Activated T-cell treated with anti-CD3 and anti-CD28 coated beads, Interleukin-2, amount 50 U/mL, for 24 hours (primary cell): ENCODE measurements around the gene NFIC.
A peak's percentile ranks its signal among the peaks of the same experiment; 100 is the strongest.
"Not testable (repeated sequence)": the region's sequence is repeated elsewhere in the genome, so short reads cannot be mapped to it uniquely, and the experiment has no call there.

Source experiments
- DNase-seq: peaks from one replicate; pipeline ENCODE4 v3.0.0-alpha.2; 2020
- H3K27ac Mint-ChIP-seq: 2 replicates; pipeline ENCODE4 v1.8.0; 2020; ENCODE audit warnings: mild to moderate bottlenecking, mixed read lengths
- H3K27me3 Mint-ChIP-seq: 2 replicates; pipeline ENCODE4 v1.8.0; 2020; ENCODE audit warnings: mixed read lengths
- H3K36me3 Mint-ChIP-seq: 2 replicates; pipeline ENCODE4 v1.8.0; 2020; ENCODE audit warnings: low read depth, mixed read lengths
- H3K4me1 Mint-ChIP-seq: 2 replicates; pipeline ENCODE4 v1.8.0; 2020; ENCODE audit warnings: low read depth, mixed read lengths
- H3K4me3 Mint-ChIP-seq: 2 replicates; pipeline ENCODE4 v1.8.0; 2020; ENCODE audit warnings: mild to moderate bottlenecking, moderate library complexity, mixed read lengths
- H3K9me3 Mint-ChIP-seq: 2 replicates; pipeline ENCODE4 v1.8.0; 2020; ENCODE audit warnings: mixed read lengths

The NFIC gene

GRCh38 chr19:3504735-3505134 is 138.4 kb downstream of the NFIC start:
- DNase-seq = no peak
- H3K27me3 Mint-ChIP-seq = no peaks in the 10 kb centered on the region
- H3K9me3 Mint-ChIP-seq = no peaks in the 10 kb centered on the region
- peak overlapping the region; percentile 92 for H3K27ac Mint-ChIP-seq
- H3K36me3 Mint-ChIP-seq = peaks cover 34% of the 10 kb centered on the region
- H3K4me3 Mint-ChIP-seq = peak overlapping the region; percentile 82
- peaks cover 45% of the 10 kb centered on the region for H3K4me1 Mint-ChIP-seq

DNA sequence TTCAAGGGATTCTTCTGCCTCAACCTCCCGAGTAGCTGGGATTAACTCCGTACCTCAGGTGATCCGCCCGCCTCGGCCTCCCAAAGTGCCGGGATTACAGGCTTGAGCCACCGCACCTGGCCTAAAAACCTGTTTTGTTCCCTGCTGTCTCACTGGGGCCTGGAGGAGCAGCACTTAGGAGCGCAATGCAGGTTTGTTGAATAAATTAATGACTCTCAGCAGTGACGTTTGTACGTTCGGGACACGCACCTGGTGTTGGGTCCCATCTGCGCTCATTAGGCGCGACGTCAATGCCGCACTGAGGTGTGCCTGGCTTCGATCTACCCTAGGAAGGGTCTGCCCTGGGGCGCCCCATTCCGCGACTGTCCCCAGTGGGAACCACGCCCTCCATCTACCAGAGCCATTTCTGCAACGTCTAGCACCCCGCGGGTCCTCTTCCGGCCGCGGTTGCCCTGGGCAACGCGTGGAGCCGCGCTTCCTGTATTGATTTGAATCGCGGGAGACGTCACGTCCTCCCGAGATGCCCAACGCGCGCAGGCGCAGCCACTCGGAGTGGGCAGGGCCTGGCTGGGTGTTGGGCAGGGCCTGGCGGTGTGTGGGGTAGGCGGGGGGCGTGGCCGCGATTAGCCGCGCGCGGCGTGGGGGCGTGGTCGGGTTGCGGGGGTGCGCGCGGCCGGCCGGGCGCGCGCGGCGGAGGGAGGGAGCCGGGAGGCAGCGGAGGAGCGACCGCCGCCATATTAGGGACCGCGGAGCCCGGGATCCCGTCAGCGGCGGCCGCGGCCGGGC is 139.4 kb downstream of the NFIC start, which contains the start of gene FZR1:
FZR1 (plus strand) TSS at position 714 of the 786 bp plus-strand sequence. CDS start 16,679 bp downstream, outside the sequence.
- Mint-ChIP-seq H3K4me1 (peaks cover 49% of the 10 kb centered on the region), H3K9me3 (no peaks in the 10 kb centered on the region), H3K4me3 (peak within 1 kb of the TSS; percentile 93), H3K27ac (peak within 1 kb of the TSS; percentile 92), H3K27me3 (no peaks in the 10 kb centered on the region), H3K36me3 (peaks cover 36% of the 10 kb centered on the region)
- DNase-seq = peak; percentile 100

DNA sequence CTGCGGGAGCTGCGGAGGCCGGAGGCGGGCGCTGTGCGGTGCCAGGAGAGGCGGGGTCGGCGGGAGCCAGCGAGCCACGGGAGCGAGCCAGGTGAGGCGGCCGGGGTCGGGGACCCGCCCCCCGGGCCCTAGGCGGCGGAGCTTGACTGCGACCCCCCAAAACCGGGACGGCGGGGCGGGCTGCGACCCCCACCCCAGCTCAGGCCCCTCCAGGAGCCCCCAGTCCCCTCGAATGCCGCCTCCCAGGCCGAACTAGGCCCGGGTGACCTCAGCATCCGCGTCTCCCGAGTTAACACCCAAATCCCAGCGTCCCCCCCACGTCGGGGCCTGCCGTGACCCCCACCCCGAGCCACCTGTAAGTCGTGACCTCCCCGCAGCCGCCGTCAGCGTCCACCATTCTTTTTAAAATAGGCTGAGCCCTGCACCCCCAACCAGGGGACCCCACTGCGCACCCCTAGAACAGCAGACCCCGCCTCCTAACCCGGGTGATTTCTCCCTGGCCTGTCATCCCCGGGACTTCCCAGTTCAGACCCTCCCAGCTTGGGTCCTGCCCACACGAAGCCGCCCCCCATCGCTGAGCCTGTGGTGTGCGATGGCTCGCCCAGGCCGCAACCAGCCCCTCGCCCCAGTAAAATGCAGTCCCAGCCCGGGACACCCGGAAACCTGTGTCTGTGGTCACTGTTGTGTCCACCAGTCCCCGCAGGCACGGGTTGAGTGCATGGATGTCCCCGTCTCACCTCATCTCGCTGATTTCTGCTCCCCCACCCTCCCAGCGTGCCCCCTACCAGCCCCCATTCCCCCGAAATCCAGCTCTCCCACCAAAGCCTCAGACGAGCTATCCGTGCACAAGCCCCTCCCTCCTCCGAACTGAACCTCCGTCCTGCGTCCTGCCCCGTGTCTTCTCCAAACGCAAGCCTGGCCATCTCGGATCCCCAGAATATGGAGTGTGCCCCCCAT is 140.3 kb downstream of the NFIC start:
- no peaks in the 10 kb centered on the region for H3K27me3 Mint-ChIP-seq
- H3K36me3 Mint-ChIP-seq = peaks cover 42% of the 10 kb centered on the region
- peak overlapping the region; percentile 93 for H3K4me3 Mint-ChIP-seq
- H3K4me1 Mint-ChIP-seq = peaks cover 51% of the 10 kb centered on the region
- H3K9me3 Mint-ChIP-seq = no peaks in the 10 kb centered on the region
- H3K27ac Mint-ChIP-seq = peak overlapping the region; percentile 89
- peak; percentile 53 for DNase-seq

GRCh38 chr19:3507371-3508120 is 141.2 kb downstream of the NFIC start:
- no peaks in the 10 kb centered on the region for H3K9me3 Mint-ChIP-seq
- peaks cover 46% of the 10 kb centered on the region for H3K36me3 Mint-ChIP-seq
- H3K27ac Mint-ChIP-seq = peak overlapping the region; percentile 89
- peak overlapping the region; percentile 93 for H3K4me3 Mint-ChIP-seq
- DNase-seq = peak; percentile 51
- H3K4me1 Mint-ChIP-seq = peaks cover 57% of the 10 kb centered on the region
- H3K27me3 Mint-ChIP-seq = no peaks in the 10 kb centered on the region

- peaks cover 46% of the 10 kb centered on the region for H3K36me3 Mint-ChIP-seq
- peaks cover 58% of the 10 kb centered on the region for H3K4me1 Mint-ChIP-seq
Measured at GRCh38 chr19:3508121-3508661, 141.8 kb downstream of the NFIC start.

DNA sequence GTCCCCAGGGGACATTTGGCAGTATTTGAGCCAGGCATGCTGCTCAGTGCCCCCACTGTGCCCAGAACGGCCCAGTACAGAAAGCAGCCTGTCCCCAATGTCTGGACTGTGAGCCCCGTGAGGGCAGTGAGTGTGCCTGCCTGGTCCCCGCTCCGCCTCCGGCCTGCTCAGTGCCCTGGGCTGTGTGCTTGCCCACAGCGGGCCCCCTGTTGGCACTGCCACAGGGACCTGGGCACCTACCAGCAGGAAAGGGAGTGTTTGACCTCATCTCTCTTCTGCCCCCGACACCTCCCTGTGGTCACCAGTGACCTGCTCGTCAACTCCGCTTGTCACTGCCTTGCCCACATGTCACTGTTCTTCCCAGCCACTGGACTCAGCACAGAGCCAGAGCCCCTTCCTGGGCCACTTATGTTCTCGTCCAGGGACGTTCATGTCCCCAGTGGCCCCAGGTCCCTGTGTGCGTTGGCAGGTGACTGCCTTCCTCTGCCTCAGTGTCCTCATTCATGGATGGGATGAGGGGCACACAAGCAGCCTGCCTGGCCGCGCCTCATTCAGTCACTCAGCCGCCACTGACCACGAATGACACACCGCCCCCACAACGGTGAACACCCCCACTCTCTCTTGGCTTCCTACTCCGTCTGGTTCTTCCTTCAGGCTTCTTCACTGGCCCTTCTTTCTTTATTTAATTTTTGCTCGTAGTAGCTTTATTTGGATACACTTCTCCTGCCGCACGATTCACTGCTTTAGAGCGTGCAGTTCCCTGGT is 142.6 kb downstream of the NFIC start:
- no peak for DNase-seq
- H3K27me3 Mint-ChIP-seq = no peaks in the 10 kb centered on the region
- peak overlapping the region; percentile 80 for H3K27ac Mint-ChIP-seq
- peaks cover 62% of the 10 kb centered on the region for H3K4me1 Mint-ChIP-seq
- peaks cover 49% of the 10 kb centered on the region for H3K36me3 Mint-ChIP-seq
- H3K9me3 Mint-ChIP-seq = no peaks in the 10 kb centered on the region
- peak overlapping the region; percentile 50 for H3K4me3 Mint-ChIP-seq

More at GRCh38 chr19:3508121-3508661, 141.8 kb downstream of the NFIC start:
- peak overlapping the region; percentile 50 for H3K4me3 Mint-ChIP-seq
- DNase-seq, H3K27me3 Mint-ChIP-seq, H3K9me3 Mint-ChIP-seq: not testable (repeated sequence)
- peak overlapping the region; percentile 33 for H3K27ac Mint-ChIP-seq

DNA sequence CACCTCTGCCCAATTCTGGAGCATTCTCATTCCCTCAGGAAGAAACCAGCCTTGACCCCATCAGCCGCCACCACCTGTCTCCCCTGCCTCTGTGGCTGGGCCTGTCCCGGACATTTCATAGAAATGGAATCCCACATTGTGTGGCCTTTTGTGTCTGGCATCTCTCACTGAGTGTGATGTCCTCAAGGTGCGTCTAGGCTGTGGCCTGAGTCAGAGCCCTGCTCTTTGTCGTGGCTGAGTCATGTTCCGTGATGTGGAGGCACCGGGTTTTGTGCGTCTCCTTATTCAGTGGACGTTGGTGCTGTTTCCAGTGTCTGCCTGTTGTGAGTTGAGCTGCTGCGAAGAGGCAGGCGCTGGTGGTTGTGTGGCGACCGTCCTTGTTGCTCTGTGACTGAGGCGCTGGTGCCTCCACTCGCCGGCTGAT is 143.2 kb downstream of the NFIC start:
- Mint-ChIP-seq H3K4me1 (peaks cover 65% of the 10 kb centered on the region), H3K9me3 (no peaks in the 10 kb centered on the region), H3K36me3 (peaks cover 49% of the 10 kb centered on the region), H3K27ac (peak overlapping the region; percentile 80), H3K4me3 (peak overlapping the region; percentile 50), H3K27me3 (no peaks in the 10 kb centered on the region)
- DNase-seq = peak; percentile 42

DNA sequence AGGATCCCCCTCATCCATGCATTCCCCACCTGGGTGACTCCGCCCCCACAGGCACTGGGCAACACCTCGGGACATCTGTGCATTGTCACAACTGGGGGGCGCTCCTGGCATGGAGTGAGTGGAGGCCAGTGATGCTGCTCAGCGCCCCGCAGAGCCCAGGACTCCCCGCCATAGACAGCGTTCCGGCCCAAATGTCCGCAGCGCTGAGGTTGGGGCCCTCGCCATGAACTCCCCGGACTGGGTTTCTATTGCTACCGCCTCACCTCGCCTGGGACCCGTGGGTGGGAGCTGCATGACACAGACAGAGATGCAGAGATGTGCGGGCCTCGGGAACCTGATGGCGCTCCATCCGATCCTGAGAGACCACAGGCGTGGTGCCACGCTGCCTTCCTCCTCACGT is 144.3 kb downstream of the NFIC start:
- no peaks in the 10 kb centered on the region for H3K27me3 Mint-ChIP-seq
- H3K9me3 Mint-ChIP-seq = no peaks in the 10 kb centered on the region
- no peak overlapping the region for H3K27ac Mint-ChIP-seq
- no peak overlapping the region for H3K4me3 Mint-ChIP-seq
- peaks cover 65% of the 10 kb centered on the region for H3K4me1 Mint-ChIP-seq
- peaks cover 48% of the 10 kb centered on the region for H3K36me3 Mint-ChIP-seq
- DNase-seq = no peak

GRCh38 chr19:3511506-3512251 is 145.3 kb downstream of the NFIC start:
- peaks cover 45% of the 10 kb centered on the region for H3K36me3 Mint-ChIP-seq
- H3K4me1 Mint-ChIP-seq = peaks cover 73% of the 10 kb centered on the region
- no peaks in the 10 kb centered on the region for H3K27me3 Mint-ChIP-seq
- H3K9me3 Mint-ChIP-seq = no peaks in the 10 kb centered on the region
- H3K27ac Mint-ChIP-seq = no peak overlapping the region
- DNase-seq = no peak
- no peak overlapping the region for H3K4me3 Mint-ChIP-seq

DNA sequence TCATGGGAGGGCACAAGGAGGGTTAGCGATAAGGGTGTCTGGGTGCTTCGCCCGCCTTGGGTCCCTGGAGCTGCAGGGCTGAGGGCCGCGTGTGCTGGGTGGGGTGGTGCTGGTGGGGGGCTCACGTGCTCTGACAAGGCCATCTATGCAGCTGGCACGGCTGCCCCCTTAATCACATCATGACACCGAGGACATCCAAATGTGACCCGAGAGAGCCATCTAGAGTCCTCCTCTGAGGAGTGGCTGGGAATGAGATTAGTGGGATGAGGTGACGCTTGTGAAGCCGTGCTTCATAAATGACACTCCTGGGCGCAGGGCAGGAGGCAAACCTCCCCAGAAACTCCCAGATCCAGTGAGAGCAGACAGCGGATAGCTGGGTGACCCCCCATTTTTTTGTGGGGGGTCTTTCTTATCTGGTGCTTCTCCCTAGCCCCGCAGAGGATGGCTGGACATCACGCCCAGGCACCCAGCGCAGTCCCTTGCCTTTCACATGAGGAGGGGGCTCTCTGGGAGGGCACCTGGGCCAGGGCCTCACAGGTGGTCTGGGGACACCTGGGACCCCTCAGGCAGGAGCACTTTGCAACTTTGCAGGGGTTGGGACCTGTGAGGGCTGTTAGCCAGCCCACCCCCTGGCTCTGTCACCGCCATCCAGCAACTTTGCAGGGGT is 146.3 kb downstream of the NFIC start:
- peaks cover 70% of the 10 kb centered on the region for H3K4me1 Mint-ChIP-seq

DNA sequence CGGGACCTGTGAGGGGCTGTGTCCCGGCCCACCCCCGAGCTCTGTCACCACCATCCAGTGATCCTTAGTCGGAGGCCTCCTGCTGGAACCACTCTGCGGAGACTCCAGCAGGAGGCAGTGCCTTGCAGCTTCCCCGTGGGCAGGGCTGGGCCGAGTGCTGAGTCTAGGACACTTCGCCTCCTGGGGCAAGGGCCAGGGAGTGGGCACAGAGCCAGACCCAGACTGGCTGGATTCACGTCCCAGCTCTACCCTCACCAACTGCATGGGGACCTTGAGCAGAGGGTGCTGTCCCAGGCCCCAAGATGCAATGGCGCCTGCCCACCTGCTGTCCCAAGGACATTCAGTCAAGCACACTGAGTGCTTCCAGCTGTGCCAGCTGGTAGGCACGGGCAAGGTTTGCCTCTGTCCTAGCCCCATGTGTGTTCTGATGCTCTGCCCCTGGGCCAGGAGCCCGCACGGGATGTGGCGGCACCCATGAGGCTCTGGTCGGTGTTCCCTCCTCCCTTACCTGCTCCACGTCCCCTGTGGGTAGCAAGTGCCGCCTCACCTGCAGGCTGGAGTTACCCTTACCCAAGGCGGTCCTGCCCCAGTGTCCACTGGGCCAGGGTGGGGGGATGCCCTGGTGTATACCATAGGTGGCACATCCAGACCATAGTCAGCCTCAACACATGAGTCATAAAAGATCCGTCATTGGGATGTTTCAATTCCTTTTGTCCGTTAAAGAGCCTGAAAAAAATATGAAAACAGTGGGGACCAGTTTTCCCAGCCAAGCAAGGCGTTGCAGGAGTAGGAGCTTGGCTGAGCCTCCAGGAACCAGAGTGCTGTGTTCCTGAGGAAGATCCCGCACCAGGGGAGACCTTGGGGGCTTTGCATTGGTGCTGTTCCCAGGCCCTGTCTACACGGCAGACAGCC is 147.1 kb downstream of the NFIC start:
- Mint-ChIP-seq H3K27me3 (no peaks in the 10 kb centered on the region), H3K9me3 (no peaks in the 10 kb centered on the region), H3K4me1 (peaks cover 70% of the 10 kb centered on the region), H3K27ac (peak overlapping the region; percentile 20), H3K36me3 (peaks cover 36% of the 10 kb centered on the region), H3K4me3 (no peak overlapping the region)
- DNase-seq = no peak

More for the DNA sequence above, 146.3 kb downstream of the NFIC start:
- Mint-ChIP-seq H3K27me3 (no peaks in the 10 kb centered on the region), H3K9me3 (no peaks in the 10 kb centered on the region), H3K4me3 (no peak overlapping the region), H3K36me3 (peaks cover 39% of the 10 kb centered on the region), H3K27ac (no peak overlapping the region)
- no peak for DNase-seq

DNA sequence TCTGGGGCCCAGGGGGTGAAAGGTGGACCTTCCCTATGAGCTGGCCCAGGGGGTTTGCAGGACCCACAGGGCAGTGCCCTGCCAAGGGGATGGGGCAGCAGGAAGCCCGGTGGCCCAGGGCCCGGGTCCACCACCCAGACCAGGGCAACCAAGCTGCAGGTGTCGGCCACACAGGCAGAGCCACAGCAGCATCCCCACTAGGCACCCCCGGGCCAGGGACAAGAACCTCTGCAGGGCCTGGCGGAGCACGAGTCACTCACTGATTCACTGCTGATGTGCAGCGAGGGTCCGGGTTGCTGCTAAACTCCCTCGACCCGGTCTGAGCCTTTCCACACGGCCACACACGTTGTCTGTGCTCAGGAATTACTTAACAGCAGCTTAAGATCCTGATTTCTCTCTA is 148.5 kb downstream of the NFIC start:
- Mint-ChIP-seq H3K4me3 (no peak overlapping the region), H3K36me3 (peaks cover 30% of the 10 kb centered on the region), H3K27me3 (no peaks in the 10 kb centered on the region), H3K27ac (peak overlapping the region; percentile 24), H3K4me1 (peaks cover 57% of the 10 kb centered on the region), H3K9me3 (no peaks in the 10 kb centered on the region)
- no peak for DNase-seq
